ENCODE data around the gene TGFBRAP1.

The TGFBRAP1 gene

GRCh38 chr2:105315314-105315713 lies 14.2 kb downstream of the TGFBRAP1 start:
- no peak for DNase-seq (ENCODE audit: low read depth in 2 of 2)

- DNase-seq (ENCODE audit: low read depth in 2 of 2), result no peak
Observed at GRCh38 chr2:105313877-105314276, 15.7 kb downstream of the TGFBRAP1 start.

GRCh38 chr2:105309147-105309545 lies 20.4 kb downstream of the TGFBRAP1 start:
- DNase-seq (ENCODE audit: low read depth in 2 of 2), result no peak

- no peak for DNase-seq (ENCODE audit: low read depth in 2 of 2)
Observed at GRCh38 chr2:105308382-105309146, 21.0 kb downstream of the TGFBRAP1 start.

GRCh38 chr2:105307962-105308361 lies 21.6 kb downstream of the TGFBRAP1 start:
- DNase-seq (ENCODE audit: low read depth in 2 of 2), result no peak

- DNase-seq (ENCODE audit: low read depth in 2 of 2), result no peak
Observed at GRCh38 chr2:105307550-105307949, 22.0 kb downstream of the TGFBRAP1 start.

GRCh38 chr2:105307146-105307545 lies 22.4 kb downstream of the TGFBRAP1 start:
- DNase-seq (ENCODE audit: low read depth in 2 of 2), result no peak

GRCh38 chr2:105301646-105302045 lies 27.9 kb downstream of the TGFBRAP1 start:
- no peak for DNase-seq (ENCODE audit: low read depth in 2 of 2)

- no peak for DNase-seq (ENCODE audit: low read depth in 2 of 2)
Observed at GRCh38 chr2:105299290-105299689, 30.2 kb downstream of the TGFBRAP1 start.

GRCh38 chr2:105298017-105298416 lies 31.5 kb downstream of the TGFBRAP1 start:
- no peak for DNase-seq (ENCODE audit: low read depth in 2 of 2)

- DNase-seq (ENCODE audit: low read depth in 2 of 2), result no peak
Observed at GRCh38 chr2:105297216-105297615, 32.3 kb downstream of the TGFBRAP1 start.

- DNase-seq (ENCODE audit: low read depth in 2 of 2), result no peak
Observed at GRCh38 chr2:105296017-105296611, 33.4 kb downstream of the TGFBRAP1 start.

GRCh38 chr2:105294844-105295481 lies 34.6 kb downstream of the TGFBRAP1 start:
- DNase-seq (ENCODE audit: low read depth in 2 of 2), result no peak

GRCh38 chr2:105294046-105294445 lies 35.5 kb downstream of the TGFBRAP1 start:
- no peak for DNase-seq (ENCODE audit: low read depth in 2 of 2)

GRCh38 chr2:105291981-105292380 lies 37.6 kb downstream of the TGFBRAP1 start:
- no peak for DNase-seq (ENCODE audit: low read depth in 2 of 2)

GRCh38 chr2:105290981-105291660 lies 38.4 kb downstream of the TGFBRAP1 start:
- DNase-seq (ENCODE audit: low read depth in 2 of 2), result no peak

- no peak for DNase-seq (ENCODE audit: low read depth in 2 of 2)
Observed at GRCh38 chr2:105288133-105288532, 41.4 kb downstream of the TGFBRAP1 start.

- no peak for DNase-seq (ENCODE audit: low read depth in 2 of 2)
Observed at GRCh38 chr2:105287692-105288091, 41.8 kb downstream of the TGFBRAP1 start.

GRCh38 chr2:105283532-105283931 lies 46.0 kb downstream of the TGFBRAP1 start:
- no peak for DNase-seq (ENCODE audit: low read depth in 2 of 2)

GRCh38 chr2:105280281-105280680 lies 49.3 kb downstream of the TGFBRAP1 start:
- no peak for DNase-seq (ENCODE audit: low read depth in 2 of 2)

- no peak for DNase-seq (ENCODE audit: low read depth in 2 of 2)
Observed at GRCh38 chr2:105279126-105279525, 50.4 kb downstream of the TGFBRAP1 start.

- no peak for DNase-seq (ENCODE audit: low read depth in 2 of 2)
Observed at GRCh38 chr2:105278654-105279053, 50.9 kb downstream of the TGFBRAP1 start.

Data from stimulated activated CD8-positive, alpha-beta memory T cell treated with anti-CD3 and anti-CD28 coated beads, Interleukin-7, amount 100 ng/mL, for 1 hour (primary cell).